Caki2 (cell line): ENCODE measurements around the gene PLXNC1. TPM values are rescaled to one million over a fixed set of nuclear protein-coding genes. Genes with fewer than 3 reads are reported as not detected.

ENCODE experiments used
- DNase-seq: peaks from one replicate; pipeline ENCODE4 v3.0.0-alpha.2; 2015; ENCODE audit warnings: low read depth
- in situ Hi-C: cut with HindIII; loops from 2 replicates; pipeline ENCODE4 v1.10.0; 2016; ENCODE audit warnings: low sequenced_read_pairs, low pct_unique_long_range_greater_than_20kb, mixed read lengths
- total RNA-seq: library from RNA; depleted of rRNA; stranded (reverse); fragments of >200 nt; shearing (Covaris generic); gene quantifications from 2 replicates; pipeline ENCODE4 v1.2.3, GENCODE V29; 2014; ENCODE audit warnings: low replicate concordance

The PLXNC1 gene
- total RNA-seq, 1 experiment from 2014 or later = 0.10 TPM

DNA sequence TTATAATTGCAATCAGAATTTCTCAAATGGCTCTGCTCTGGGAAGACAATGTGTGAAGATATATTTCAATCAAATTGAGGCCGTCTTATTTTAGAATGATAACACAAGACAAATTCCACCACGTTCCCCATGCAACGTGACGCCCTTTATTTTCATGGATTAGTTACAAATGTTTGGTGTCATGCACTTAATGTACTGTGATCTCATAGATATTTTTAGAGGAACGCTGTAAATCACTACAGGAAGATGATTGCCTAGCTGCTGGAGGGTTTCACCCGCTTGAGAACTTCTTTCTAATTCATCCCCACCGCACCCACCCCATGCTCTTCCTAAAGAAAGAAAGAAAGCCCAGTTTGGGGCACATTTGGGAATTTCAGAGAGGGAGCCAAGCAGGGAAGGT lies 117.2 kb downstream of the PLXNC1 start:
- in situ Hi-C loops = no loop called here
- DNase-seq = no peak

DNA sequence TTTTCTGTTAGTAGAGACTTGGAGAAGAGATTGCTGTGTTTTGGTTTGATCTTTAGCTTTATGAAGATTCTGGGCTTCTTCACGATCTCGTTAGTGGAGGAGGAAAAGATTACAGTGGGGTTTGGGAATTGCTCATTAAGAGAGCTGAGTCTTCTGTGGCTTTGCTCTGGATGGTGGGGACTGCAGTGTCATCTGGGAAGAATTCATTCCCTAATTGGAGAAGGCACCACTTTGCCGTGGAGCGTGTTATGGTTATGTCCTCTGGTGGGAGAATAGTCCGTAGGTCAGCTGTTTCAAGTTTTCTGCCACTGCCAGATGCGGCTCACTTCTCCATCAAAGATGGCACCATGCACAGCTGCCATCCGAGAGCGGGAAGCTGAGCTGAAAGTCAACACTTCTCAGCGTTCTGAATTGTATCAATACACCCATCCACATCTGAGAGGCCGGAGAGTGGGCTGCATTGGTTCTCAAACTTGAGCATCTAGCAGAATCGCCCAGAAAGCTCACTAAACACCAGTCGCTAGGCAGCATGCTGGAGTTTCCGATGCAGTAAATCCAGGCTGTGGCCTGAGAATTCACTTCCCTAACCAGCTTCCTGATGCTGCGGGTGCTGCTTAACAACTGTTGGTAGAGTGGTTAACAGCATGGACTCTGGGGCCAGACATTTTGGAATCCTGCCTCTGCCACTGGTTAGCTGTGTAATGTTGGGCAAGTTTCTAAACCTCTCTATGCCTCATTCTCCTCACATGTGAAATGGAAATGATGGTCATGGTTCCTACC lies 117.8 kb downstream of the PLXNC1 start:
- DNase-seq = no peak
- in situ Hi-C loops = no loop called here

- in situ Hi-C loops = no loop called here
Observed at GRCh38 chr12:94266796-94267536, 118.6 kb downstream of the PLXNC1 start.

DNA sequence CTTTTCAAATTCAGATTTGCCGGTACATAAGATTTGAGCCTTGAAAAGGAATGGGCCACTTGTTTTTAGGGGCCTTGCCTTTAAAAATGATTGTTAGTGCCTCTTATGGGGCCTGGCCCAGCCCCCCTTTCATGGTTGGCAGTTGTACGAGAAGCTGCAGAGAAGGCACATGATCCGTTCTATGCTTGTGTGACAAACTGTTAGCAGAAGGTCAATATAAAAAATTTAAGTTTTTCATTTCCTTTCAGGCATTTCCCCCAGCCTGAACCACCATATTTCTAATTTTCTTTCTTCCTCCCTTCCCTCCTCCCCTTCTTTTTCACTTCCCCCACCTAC lies 119.1 kb downstream of the PLXNC1 start:
- no peak for DNase-seq
- in situ Hi-C loops = no loop called here

More at GRCh38 chr12:94266796-94267536, 118.6 kb downstream of the PLXNC1 start:
- DNase-seq = no peak

DNA sequence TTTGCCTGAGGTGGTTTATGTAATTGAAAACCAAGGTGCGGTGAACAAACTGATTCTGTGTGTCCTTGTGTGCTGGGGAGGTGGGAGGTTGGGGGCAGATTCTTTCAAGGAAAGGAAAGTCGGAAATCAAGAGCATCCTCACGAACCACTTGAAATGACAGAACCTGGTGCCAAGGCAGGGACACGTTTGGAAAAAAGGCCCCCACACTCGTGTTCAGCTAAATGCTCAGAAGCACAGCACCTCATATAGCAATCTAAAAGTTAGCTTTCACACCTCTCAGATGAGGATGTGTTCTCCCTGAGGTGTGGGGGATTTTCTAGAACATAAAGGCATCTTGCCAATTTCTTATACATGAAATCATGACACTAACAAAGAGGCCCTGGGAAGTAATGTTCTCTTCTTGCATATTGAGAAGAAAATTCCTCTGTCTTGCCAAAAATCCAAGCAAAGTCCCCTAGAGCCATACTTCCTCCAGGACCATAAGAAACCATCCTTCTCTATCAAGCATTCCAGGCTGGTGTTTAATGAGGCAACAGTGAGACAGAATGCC lies 119.6 kb downstream of the PLXNC1 start:
- no peak for DNase-seq
- in situ Hi-C loops = no loop called here

DNA sequence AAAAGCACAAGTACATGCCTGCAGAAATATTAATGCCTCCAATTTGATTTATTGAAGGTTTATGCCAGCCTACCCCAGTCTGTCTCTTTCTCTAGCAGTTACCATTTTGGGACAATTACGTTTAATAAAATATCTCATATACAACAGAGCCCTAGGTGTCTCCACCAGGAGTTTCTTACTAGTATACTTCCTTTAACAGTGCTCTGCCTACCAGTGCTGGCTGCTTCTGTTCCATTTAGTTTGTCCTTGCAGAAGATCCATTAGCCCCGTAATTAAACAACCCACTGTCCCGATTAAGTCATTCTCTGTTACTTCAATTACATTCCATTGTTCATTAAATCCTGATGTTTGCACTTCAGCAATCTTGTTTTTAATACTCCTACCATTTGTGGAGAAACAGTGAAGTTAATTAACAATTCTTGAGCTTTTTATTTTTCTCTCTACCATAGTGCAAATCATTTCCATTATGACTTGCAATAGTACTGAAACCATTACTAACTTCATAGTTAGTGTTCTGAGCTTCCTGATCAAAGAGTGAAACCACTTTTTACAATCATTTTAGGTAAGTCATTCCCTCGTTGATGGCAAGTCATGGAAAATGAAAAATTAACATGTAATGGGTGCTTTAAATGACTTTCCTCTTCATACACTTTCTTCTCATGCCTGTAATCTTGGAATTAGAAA lies 121.1 kb downstream of the PLXNC1 start:
- no peak for DNase-seq
- in situ Hi-C loops = no loop called here

GRCh38 chr12:94271351-94271750 lies 123.0 kb downstream of the PLXNC1 start:
- DNase-seq = no peak
- in situ Hi-C loops = no loop called here

GRCh38 chr12:94272280-94272679 lies 123.9 kb downstream of the PLXNC1 start:
- in situ Hi-C loops = no loop called here

GRCh38 chr12:94273272-94273671 lies 124.9 kb downstream of the PLXNC1 start:
- no peak for DNase-seq
- in situ Hi-C loops = no loop called here

More at GRCh38 chr12:94272280-94272679, 123.9 kb downstream of the PLXNC1 start:
- DNase-seq = no peak

- DNase-seq = no peak
- in situ Hi-C loops = no loop called here
Observed at GRCh38 chr12:94276725-94277124, 128.3 kb downstream of the PLXNC1 start.

DNA sequence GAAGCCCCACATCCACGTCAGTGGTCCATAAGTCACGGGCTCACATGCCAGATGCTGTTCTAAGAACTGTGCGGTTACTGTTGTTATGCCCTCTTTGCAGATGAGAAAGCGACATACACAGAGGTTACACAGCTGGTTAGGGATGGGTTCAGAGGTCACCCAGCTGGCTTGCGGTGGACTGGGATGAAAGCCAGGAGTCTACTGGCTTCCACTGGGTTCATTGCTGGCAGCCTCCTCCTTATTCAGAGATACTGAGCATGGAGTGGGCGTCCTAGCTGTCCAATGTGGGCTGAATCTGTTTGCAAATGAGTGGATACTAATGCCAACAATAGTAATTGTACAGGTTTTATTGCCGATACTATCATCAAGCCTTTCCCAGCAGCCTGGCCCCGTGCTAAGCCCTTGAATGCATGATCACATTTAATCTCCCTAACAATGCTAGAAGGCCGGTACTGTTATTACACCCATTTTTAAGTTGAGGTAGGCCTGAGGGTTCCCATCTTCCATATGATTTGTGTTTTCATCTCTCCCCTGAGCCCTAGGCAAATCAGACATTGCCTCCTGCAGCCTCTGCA lies 129.1 kb downstream of the PLXNC1 start:
- no peak for DNase-seq
- in situ Hi-C loops = no loop called here

DNA sequence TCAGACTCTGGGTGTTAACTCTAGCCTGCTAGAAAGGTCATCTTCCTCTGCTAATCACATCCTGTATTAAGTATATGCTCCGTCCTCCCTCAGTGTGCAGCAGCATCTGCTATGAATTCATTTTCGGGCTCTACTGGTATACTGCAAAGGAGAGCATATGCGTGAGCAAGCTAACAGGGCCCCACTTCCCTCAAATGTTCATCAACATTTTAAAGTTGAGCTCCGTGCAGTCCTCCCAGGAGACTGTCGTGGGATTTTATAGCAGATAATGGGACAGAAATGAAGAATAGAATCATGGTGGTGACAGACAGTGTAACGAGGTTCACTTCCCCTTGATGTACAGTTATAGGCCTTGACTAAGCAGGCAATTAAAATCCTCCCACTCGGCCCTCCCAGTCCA lies 131.7 kb downstream of the PLXNC1 start:
- in situ Hi-C loops = no loop called here
- DNase-seq = no peak

GRCh38 chr12:94282675-94283074 lies 134.3 kb downstream of the PLXNC1 start:
- in situ Hi-C loops = no loop called here
- no peak for DNase-seq

DNA sequence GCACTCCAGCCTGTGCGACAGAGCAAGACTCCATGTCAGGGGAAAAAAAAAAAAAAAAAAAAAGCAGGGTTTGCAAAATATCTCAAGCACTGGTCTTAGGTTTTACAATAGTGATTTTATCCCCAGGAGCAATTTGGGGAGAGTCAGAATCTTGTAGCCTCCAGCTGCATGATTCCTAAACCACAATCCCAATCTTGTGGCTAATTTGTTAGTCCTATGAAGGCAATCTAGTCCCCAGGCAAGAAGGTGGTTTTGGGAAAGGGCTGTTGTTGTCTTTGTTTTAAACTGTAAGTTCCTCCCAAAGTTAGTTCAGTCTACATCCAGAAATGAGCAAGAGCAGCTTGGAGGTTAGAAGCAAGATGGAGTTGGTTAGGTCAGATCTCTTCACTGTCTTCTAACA lies 135.7 kb downstream of the PLXNC1 start:
- in situ Hi-C loops = no loop called here
- DNase-seq = no peak

DNA sequence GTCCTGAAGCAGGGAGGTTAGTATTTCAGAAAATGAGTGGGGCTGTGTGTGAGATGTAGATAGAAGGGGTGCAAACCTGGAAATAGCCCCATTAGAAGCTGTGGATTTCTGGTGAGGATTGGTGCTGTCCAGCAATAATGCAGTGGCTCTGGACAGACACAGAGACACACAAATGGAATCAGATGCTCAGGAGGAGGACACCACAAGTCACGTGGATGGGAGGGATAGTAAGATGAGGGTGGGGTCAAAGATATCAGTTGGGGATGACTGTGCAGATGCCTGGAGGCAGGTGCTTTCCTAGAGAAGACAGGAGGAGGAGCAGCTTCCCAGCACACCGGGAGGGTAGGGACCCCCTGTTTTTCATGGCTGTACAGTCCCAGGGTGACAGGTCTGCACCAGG lies 136.5 kb downstream of the PLXNC1 start:
- DNase-seq = no peak
- in situ Hi-C loops = no loop called here

GRCh38 chr12:94285943-94286582 lies 137.7 kb downstream of the PLXNC1 start:
- no peak for DNase-seq
- in situ Hi-C loops = no loop called here

GRCh38 chr12:94286583-94287244 lies 138.3 kb downstream of the PLXNC1 start:
- in situ Hi-C loops = no loop called here

GRCh38 chr12:94287245-94287628 lies 138.9 kb downstream of the PLXNC1 start:
- DNase-seq = no peak
- in situ Hi-C loops = no loop called here

More at GRCh38 chr12:94286583-94287244, 138.3 kb downstream of the PLXNC1 start:
- DNase-seq = no peak
